ENCODE measurements around the gene MDN1. TPM values are rescaled to one million over a fixed set of nuclear protein-coding genes. Genes with fewer than 3 reads are reported as not detected.

MDN1 gene
- total RNA-seq, 1 experiment from 2014 or later, result 117 TPM

DNA sequence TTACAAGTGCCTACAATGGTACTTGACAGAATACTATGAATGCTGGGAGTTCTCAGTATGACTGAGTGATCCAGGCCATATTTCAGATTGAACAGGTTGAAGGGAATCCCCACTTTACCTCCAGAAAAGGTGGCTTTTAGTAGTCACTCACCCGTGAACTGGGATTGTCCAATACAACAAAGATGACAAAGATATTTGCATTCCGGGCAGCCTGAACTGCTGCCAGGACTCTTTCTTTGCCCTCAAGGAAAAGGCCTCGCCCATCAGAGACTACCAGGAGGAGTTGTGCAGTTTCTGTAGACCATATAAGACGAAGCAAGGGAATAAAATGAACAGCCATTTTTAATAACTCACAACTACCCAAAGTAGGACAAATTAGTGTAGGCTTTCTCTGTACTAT, 174.7 kb downstream of the MDN1 start:
- no peak overlapping the region for H2BK120ac ChIP-seq (ENCODE audit: low read depth, low read length, poor library complexity, severe bottlenecking)
- H3K23ac ChIP-seq (ENCODE audit: insufficient read length, low read depth, low read length), result no peak overlapping the region
- no peak overlapping the region for H4K5ac ChIP-seq (ENCODE audit: insufficient read length, low read depth, low read length)
- H3K4me1 Mint-ChIP-seq, result peaks cover 0 to 2% of the 10 kb centered on the region in 2 experiments; a peak in 1 of 4 replicates
- H3K27ac ChIP-seq (ENCODE audit: insufficient read length, low read depth, low read length), result no peak overlapping the region
- H3T11ph ChIP-seq (ENCODE audit: low read length), result no peak overlapping the region
- no peak overlapping the region; a peak in 1 of 7 replicates for H3K27ac Mint-ChIP-seq
- DNase-seq, result no peak
- WGBS (ENCODE audit: extremely low coverage, insufficient read length, low lambda C conversion rate), result no CpG with 5 or more reads among the region's 4 CpGs
- H3K79me1 ChIP-seq (ENCODE audit: insufficient read depth, low read depth, low read length, poor library complexity, severe bottlenecking), result no peaks in the 10 kb centered on the region
- no peak overlapping the region for H3K9ac ChIP-seq (ENCODE audit: extremely low read depth, insufficient read length, low read length)
- no peak overlapping the region for H3K4me2 ChIP-seq (ENCODE audit: insufficient read depth, insufficient read length, low read length)
- H3K4me1 ChIP-seq (ENCODE audit: insufficient read depth, low read length), result no peaks in the 10 kb centered on the region
- H3K23me2 ChIP-seq (ENCODE audit: insufficient read length, low read depth, low read length, poor library complexity, severe bottlenecking), result no peaks in the 10 kb centered on the region
- H2BK20ac ChIP-seq (ENCODE audit: low read depth, low read length, poor library complexity, severe bottlenecking), result no peak overlapping the region
- H3K4ac ChIP-seq (ENCODE audit: low read depth, low read length), result no peak overlapping the region
- H3K79me2 ChIP-seq (ENCODE audit: insufficient read depth, low read length), result no peaks in the 10 kb centered on the region
- H3K14ac ChIP-seq (ENCODE audit: insufficient read depth, low read length), result no peak overlapping the region
- H3K18ac ChIP-seq (ENCODE audit: insufficient read length, low read depth, low read length), result no peak overlapping the region
- H3K4me3 Mint-ChIP-seq, result no peak overlapping the region
- H2AFZ ChIP-seq (ENCODE audit: low read length), result no peak overlapping the region
- no peak overlapping the region for H4K91ac ChIP-seq (ENCODE audit: insufficient read length, low read depth, low read length)
- TF ChIP-seq, protein P1, sequence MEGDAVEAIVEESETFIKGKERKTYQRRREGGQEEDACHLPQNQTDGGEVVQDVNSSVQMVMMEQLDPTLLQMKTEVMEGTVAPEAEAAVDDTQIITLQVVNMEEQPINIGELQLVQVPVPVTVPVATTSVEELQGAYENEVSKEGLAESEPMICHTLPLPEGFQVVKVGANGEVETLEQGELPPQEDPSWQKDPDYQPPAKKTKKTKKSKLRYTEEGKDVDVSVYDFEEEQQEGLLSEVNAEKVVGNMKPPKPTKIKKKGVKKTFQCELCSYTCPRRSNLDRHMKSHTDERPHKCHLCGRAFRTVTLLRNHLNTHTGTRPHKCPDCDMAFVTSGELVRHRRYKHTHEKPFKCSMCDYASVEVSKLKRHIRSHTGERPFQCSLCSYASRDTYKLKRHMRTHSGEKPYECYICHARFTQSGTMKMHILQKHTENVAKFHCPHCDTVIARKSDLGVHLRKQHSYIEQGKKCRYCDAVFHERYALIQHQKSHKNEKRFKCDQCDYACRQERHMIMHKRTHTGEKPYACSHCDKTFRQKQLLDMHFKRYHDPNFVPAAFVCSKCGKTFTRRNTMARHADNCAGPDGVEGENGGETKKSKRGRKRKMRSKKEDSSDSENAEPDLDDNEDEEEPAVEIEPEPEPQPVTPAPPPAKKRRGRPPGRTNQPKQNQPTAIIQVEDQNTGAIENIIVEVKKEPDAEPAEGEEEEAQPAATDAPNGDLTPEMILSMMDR (conservative IDR thresholded peaks at IDR 0.05), result no peak
- no peak overlapping the region for H2AK5ac ChIP-seq (ENCODE audit: insufficient read length, low read length)
- H2BK12ac ChIP-seq (ENCODE audit: insufficient read length, low read depth, low read length), result no peak overlapping the region
- H4K20me1 ChIP-seq (ENCODE audit: control insufficient read depth, insufficient read depth, insufficient read length), result no peaks in the 10 kb centered on the region
- no peaks in the 10 kb centered on the region for H3K27me3 ChIP-seq (ENCODE audit: insufficient read depth, low read length)
- H3K56ac ChIP-seq (ENCODE audit: insufficient read length, low read depth, low read length), result no peak overlapping the region
- peaks cover 65 to 86% (median 66%) of the 10 kb centered on the region in 3 experiments for H3K36me3 Mint-ChIP-seq (ENCODE audit: insufficient read depth in 1 of 3, low read depth in 3 of 3)
- no peaks in the 10 kb centered on the region for H3K9me3 ChIP-seq (ENCODE audit: control insufficient read depth, low read depth, low read length)
- H2BK15ac ChIP-seq (ENCODE audit: low read depth, low read length), result no peak overlapping the region
- no peak overlapping the region for H2BK5ac ChIP-seq (ENCODE audit: insufficient read length, low read length)
- no peaks in the 10 kb centered on the region for H3K27me3 Mint-ChIP-seq (ENCODE audit: low read depth)
- H4K8ac ChIP-seq (replicated peaks; ENCODE audit: insufficient read length, low read depth, low read length), result no peak overlapping the region
- no peaks in the 10 kb centered on the region for H3K9me3 Mint-ChIP-seq
